ENCODE measurements around the gene GNA14.

- TF ChIP-seq CTCF (conservative IDR thresholded peaks at IDR 0.05; ENCODE audit: low read length) (no peak), EZH2phosphoT487 (IDR thresholded peaks at IDR 0.05; ENCODE audit: borderline replicate concordance, low read depth, low read length) (no peak)
Measured at GRCh38 chr9:77399964-77400363, 248.2 kb downstream of the GNA14 start.

All from OCI-LY7 (cell line).